ENCODE measurements around the gene TEAD2. TPM values are rescaled to one million over a fixed set of nuclear protein-coding genes. Genes with fewer than 3 reads are reported as not detected.

Gene TEAD2
- total RNA-seq, 2 donors from 2014 or later: 12.2 to 15.2 TPM

DNA sequence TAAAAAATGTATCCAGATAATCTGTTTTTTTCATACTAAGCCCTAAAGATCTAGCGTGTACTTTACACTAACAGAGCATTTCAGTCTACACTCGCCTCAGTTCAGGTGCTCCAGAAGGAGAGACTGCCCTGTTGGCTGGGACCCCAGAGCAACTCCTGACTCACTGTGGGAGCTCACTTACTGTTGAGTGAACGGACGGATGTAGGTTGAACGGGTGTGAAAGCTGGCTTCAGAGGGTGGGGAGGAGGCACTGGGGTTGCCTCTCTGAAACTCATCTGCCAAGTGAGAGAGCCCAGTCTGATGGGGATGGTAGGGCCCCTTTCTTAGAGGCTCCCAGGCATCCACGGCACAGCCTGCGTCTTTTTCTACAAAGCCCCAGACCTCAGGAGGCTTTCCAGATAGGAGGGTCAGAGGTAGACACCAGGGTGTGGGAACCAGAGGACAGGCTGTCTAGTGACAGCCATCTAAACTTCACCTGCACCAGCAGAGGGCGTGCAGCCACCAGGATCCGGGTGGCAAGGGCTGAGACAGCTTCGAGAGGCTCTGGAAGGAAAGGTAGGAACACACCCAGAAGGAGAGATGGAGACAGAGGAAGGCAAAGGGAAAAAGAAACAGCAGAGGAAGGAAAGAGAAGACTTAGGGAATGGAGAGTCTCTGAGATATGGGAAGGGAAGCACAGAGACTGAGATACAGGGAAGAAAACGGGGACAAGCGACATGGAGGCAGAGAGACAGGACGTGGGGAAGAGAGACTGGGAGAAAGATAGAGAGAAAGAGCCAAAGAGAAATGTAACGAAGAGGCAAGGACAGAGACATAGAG lies 29.6 kb upstream of the TEAD2 start:
- Histone ChIP-seq H3K4me1 (peaks cover 27% of the 10 kb centered on the region), H3K27me3 (no peaks in the 10 kb centered on the region), H3K36me3 (replicated peaks in 1 of 2; ENCODE audit: insufficient read depth in 1 of 2, low read depth in 2 of 2) (no peaks in the 10 kb centered on the region), H3K27ac (peak overlapping the region; percentile 10 to 93 (median 89)), H3K4me3 (no peak overlapping the region), H3K9me3 (no peaks in the 10 kb centered on the region)
- intact Hi-C loops (cut with DNase I): loop anchor here (5.0 kb wide), 1 partner anchor 51 kb away; the partner anchor contains the start of gene SLC17A7
- ATAC-seq: peak; percentile 68
- 22 to 24% methylated on average over 12 to 14 of the region's 14 CpGs for WGBS, 2 donors
- TF ChIP-seq CTCF (IDR thresholded peaks at IDR 0.05) (peak; percentile 65 to 95 (median 89)), POLR2A (IDR thresholded peaks at IDR 0.05) (no peak)
- peak; percentile 80 to 86 (median 84) for DNase-seq

DNA sequence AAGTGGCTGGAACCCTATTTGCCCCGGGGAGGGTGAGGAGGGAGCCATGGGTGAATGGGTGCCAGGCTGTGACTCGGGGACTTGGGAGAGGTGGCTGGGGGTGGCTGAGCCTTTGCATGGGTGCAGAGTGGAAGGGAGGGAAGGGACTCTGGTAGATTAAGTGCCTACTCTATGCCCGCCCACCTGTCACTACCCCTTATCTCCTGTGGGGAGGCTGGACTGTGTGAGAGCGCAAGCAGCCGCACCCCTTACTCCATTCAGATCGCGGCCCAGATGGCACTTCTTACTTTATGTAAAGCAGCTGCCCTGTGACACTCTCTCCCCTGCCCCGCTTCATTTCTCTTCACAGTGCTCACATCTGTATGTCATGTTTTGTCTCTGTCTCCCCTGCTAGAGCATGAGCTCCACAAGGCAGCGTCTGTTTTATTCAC lies 28.7 kb upstream of the TEAD2 start:
- H3K4me3 ChIP-seq: no peak overlapping the region
- peak; percentile 66 to 88 (median 83) for DNase-seq
- TF ChIP-seq POLR2A (IDR thresholded peaks at IDR 0.05) (peak in 2 of 3 donors; percentile 61 to 74), CTCF (IDR thresholded peaks at IDR 0.05) (peak in 2 of 7 experiments; percentile 17 to 21)
- peak overlapping the region; percentile 80 to 93 (median 89) for H3K27ac ChIP-seq
- 18 to 21% methylated on average over 7 to 9 of the region's 9 CpGs for WGBS, 2 donors
- H3K9me3 ChIP-seq: no peaks in the 10 kb centered on the region
- H3K36me3 ChIP-seq (replicated peaks in 1 of 2; ENCODE audit: insufficient read depth in 1 of 2, low read depth in 2 of 2): no peaks in the 10 kb centered on the region
- intact Hi-C loops (cut with DNase I): loop anchor here (5.0 kb wide), 1 partner anchor 51 kb away; the partner anchor contains the start of gene SLC17A7
- peaks cover 27% of the 10 kb centered on the region for H3K4me1 ChIP-seq
- ATAC-seq: peak; percentile 83
- H3K27me3 ChIP-seq: no peaks in the 10 kb centered on the region

DNA sequence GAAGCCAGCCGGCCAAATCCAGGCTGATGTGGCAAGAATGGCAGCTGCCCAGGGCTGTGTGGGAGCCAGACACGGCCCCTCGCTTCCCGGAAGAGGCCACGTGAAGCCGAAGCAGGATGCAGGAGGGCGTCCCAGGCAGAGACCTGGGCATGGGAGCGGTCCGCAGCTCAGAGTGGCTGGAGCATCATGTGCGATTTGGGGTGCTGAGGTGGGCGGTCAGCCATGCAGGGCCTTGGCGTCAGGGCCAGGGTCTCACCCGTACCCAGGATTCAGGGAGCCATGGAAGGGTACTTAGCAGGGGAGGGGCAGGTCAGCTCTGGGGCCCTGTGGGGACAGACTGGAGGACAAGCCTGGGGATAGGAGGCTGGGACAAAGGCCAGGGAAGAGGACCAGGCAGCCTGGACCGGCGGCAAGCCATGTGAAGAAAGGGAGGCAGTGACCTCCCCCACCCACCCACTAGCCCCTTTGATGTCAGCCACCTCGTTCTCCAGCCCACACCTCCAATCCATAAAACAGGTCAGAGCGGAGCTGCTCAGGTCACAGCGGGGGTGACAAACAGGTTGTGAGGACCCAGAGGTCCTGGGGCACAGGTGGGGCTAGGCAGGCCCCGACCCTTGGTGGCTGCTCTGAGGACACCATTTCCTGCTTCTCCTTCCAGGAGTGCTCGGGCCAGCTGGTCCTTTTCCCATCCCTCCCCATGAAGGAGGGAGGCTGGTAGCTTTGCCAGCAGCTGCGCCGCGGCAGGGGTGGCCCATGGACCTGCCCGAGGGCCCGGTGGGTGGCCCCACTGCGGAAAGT lies 28.1 kb upstream of the TEAD2 start:
- ATAC-seq (peak; percentile 82), DNase-seq (peak; percentile 84 to 94 (median 89))
- Histone ChIP-seq H3K4me3 (no peak overlapping the region), H3K9me3 (no peaks in the 10 kb centered on the region), H3K4me1 (peaks cover 27% of the 10 kb centered on the region), H3K27me3 (no peaks in the 10 kb centered on the region), H3K36me3 (replicated peaks in 1 of 2; ENCODE audit: insufficient read depth in 1 of 2, low read depth in 2 of 2) (no peaks in the 10 kb centered on the region), H3K27ac (peak overlapping the region; percentile 80 to 93 (median 89))
- WGBS, 2 donors: 53 to 65% methylated on average over 14 to 23 of the region's 26 CpGs
- intact Hi-C loops (cut with DNase I): loop anchor here (5.0 kb wide), 1 partner anchor 52 kb away; the partner anchor contains the start of gene SLC17A7
- TF ChIP-seq CTCF (IDR thresholded peaks at IDR 0.05): no peak
- no peak for TF ChIP-seq POLR2A (IDR thresholded peaks at IDR 0.05)

DNA sequence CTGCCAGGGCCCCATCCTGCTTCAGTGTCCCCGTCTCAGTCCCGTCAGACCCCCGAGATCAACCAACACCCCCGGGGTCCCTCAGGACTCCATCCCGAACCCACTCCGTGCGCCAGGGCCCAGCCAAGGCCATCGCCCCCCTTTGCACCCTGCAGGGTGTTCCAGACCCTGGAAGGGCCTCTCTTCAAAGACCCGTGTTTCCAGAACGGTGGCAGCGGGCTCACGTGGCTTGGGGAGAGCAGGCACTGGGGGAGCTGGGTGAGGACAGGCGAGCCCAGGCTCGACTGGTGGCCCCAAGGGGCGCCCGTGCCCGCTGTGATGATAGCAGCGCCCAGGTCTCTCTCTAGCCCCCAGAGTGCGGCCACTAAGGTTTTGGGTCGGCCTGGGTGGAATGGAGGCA lies 27.2 kb upstream of the TEAD2 start:
- Histone ChIP-seq H3K4me1 (peaks cover 27% of the 10 kb centered on the region), H3K36me3 (replicated peaks in 1 of 2; ENCODE audit: insufficient read depth in 1 of 2, low read depth in 2 of 2) (no peaks in the 10 kb centered on the region), H3K27me3 (no peaks in the 10 kb centered on the region), H3K9me3 (no peaks in the 10 kb centered on the region), H3K4me3 (no peak overlapping the region), H3K27ac (peak overlapping the region in 3 of 4 donors; percentile 88 to 93 (median 90))
- intact Hi-C loops (cut with DNase I): no loop called here
- DNase-seq (no peak), ATAC-seq (no peak)
- WGBS, 2 donors: 86 to 95% methylated on average over 11 of the region's 20 CpGs
- TF ChIP-seq CTCF (IDR thresholded peaks at IDR 0.05) (no peak), POLR2A (IDR thresholded peaks at IDR 0.05) (no peak)

Data from body of pancreas (tissue), 4 donors.